ENCODE data around the gene PCMTD2.

PCMTD2 gene

DNA sequence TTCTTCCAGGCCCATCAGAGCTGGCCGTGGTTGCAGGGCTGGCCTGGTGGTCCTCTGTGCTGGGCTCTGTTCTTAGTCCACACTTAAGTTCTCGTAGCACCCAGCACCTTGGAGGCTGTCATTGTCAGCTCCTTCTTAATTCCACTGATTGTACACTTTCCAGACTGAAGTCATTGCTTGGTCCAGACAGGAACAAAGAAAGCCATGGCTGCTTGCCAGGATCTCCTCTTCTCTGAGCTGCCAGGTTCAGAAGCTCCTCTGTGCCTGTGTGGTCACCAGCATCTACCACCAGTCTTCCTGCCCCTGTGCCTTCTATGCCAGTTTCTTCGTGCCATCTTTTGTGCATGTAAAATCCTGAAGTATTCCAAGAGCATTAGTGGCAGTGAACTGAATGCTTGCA is 39.5 kb upstream of the PCMTD2 start:
- no peaks in the 10 kb centered on the region for H3K36me3 ChIP-seq (ENCODE audit: insufficient read depth, low read length)
- no peak for TF ChIP-seq EZH2 (IDR thresholded peaks at IDR 0.05; ENCODE audit: borderline replicate concordance, low read length)
- TF ChIP-seq, protein P1, sequence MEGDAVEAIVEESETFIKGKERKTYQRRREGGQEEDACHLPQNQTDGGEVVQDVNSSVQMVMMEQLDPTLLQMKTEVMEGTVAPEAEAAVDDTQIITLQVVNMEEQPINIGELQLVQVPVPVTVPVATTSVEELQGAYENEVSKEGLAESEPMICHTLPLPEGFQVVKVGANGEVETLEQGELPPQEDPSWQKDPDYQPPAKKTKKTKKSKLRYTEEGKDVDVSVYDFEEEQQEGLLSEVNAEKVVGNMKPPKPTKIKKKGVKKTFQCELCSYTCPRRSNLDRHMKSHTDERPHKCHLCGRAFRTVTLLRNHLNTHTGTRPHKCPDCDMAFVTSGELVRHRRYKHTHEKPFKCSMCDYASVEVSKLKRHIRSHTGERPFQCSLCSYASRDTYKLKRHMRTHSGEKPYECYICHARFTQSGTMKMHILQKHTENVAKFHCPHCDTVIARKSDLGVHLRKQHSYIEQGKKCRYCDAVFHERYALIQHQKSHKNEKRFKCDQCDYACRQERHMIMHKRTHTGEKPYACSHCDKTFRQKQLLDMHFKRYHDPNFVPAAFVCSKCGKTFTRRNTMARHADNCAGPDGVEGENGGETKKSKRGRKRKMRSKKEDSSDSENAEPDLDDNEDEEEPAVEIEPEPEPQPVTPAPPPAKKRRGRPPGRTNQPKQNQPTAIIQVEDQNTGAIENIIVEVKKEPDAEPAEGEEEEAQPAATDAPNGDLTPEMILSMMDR (IDR thresholded peaks at IDR 0.05; ENCODE audit: low read length), result no peak
- H3K79me2 ChIP-seq (ENCODE audit: insufficient read depth, low read length), result no peaks in the 10 kb centered on the region
- no peaks in the 10 kb centered on the region for H3K9me3 ChIP-seq (ENCODE audit: low read length)
- no peak overlapping the region for H3K4me3 ChIP-seq (ENCODE audit: low read depth, low read length, poor library complexity, severe bottlenecking)
- H3K27me3 ChIP-seq (ENCODE audit: insufficient read depth, low read length), result no peaks in the 10 kb centered on the region
- H2AFZ ChIP-seq (ENCODE audit: low read length), result no peak overlapping the region
- no peaks in the 10 kb centered on the region for H4K20me1 ChIP-seq (ENCODE audit: insufficient read depth, low read length)
- no peak overlapping the region for H3K4me2 ChIP-seq (ENCODE audit: low read length)
- H3K27ac ChIP-seq (ENCODE audit: low read depth, low read length, poor library complexity, severe bottlenecking), result no peak overlapping the region
- H3K4me1 ChIP-seq (ENCODE audit: insufficient read depth, low read length, severe bottlenecking), result peaks cover 8% of the 10 kb centered on the region
- H3K9ac ChIP-seq (ENCODE audit: low read length), result no peak overlapping the region
- no peaks in the 10 kb centered on the region for H3K9me2 ChIP-seq (ENCODE audit: low read depth, low read length)
- H3F3A ChIP-seq (ENCODE audit: insufficient read depth, low read length), result no peaks in the 10 kb centered on the region

DNA sequence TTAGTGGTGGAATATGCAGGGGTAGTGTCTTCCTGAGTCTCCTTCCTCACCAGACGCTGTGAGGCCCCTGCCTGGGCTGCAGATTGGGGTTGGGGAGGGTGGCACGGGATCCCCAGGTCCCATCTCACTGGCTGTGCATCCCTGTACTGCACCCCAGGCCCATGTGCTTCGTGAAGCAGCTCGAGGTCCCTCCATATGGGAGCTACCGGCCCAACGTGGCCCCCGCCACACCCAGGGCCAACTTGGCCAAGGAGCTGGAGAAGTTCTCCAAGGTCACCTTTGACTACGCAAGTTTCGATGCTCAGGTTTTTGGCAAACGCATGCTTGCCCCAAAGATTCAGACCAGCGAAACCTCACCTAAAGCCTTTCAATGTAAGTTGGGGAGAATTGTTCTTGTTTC is 38.6 kb upstream of the PCMTD2 start:
- no peaks in the 10 kb centered on the region for H3K79me2 ChIP-seq (ENCODE audit: insufficient read depth, low read length)
- H3K27ac ChIP-seq (ENCODE audit: low read depth, low read length, poor library complexity, severe bottlenecking), result no peak overlapping the region
- no peaks in the 10 kb centered on the region for H3F3A ChIP-seq (ENCODE audit: insufficient read depth, low read length)
- H3K9me3 ChIP-seq (ENCODE audit: low read length), result no peaks in the 10 kb centered on the region
- H3K27me3 ChIP-seq (ENCODE audit: insufficient read depth, low read length), result no peaks in the 10 kb centered on the region
- no peaks in the 10 kb centered on the region for H3K9me2 ChIP-seq (ENCODE audit: low read depth, low read length)
- no peaks in the 10 kb centered on the region for H3K4me1 ChIP-seq (ENCODE audit: insufficient read depth, low read length, severe bottlenecking)
- no peaks in the 10 kb centered on the region for H3K36me3 ChIP-seq (ENCODE audit: insufficient read depth, low read length)
- H3K9ac ChIP-seq (ENCODE audit: low read length), result no peak overlapping the region
- no peak overlapping the region for H2AFZ ChIP-seq (ENCODE audit: low read length)
- H4K20me1 ChIP-seq (ENCODE audit: insufficient read depth, low read length), result no peaks in the 10 kb centered on the region
- TF ChIP-seq EZH2 (IDR thresholded peaks at IDR 0.05; ENCODE audit: borderline replicate concordance, low read length), result no peak
- TF ChIP-seq, protein P1 (IDR thresholded peaks at IDR 0.05; ENCODE audit: low read length), result no peak
- no peak overlapping the region for H3K4me2 ChIP-seq (ENCODE audit: low read length)
- H3K4me3 ChIP-seq (ENCODE audit: low read depth, low read length, poor library complexity, severe bottlenecking), result no peak overlapping the region

DNA sequence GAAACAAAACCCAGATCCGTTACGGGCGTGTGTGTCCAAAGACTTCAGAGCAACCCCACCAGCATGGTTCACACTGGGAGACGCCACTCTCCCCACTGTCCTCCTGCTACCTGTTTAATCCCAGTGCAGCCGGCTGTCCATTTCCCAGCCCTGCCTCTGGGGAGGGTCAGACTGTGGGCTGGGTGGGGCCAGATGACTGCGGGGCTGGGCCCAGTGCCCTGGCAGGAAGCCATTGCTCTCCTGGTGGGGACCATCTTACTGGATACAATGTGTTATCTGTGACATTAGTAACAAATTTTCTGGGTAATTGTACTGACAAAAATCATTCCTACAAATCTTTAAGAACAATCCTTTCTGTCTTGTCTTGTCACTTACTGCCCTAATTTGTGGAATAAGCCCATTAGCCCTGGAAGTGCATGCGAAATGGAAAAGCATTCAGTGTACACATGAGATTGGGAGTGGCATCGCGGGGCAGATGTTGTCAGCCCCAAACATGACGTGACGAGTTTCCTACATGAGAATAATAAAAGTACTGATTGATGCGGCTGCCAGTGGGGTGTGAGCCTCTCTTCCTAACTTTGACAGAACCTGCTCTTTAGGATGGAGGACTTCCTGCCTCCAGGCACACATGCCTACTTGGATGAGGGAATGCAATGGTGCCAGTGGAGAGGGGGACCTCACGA is 37.9 kb upstream of the PCMTD2 start:
- H4K20me1 ChIP-seq (ENCODE audit: insufficient read depth, low read length), result no peaks in the 10 kb centered on the region
- no peak overlapping the region for H3K9ac ChIP-seq (ENCODE audit: low read length)
- H3K36me3 ChIP-seq (ENCODE audit: insufficient read depth, low read length), result no peaks in the 10 kb centered on the region
- no peaks in the 10 kb centered on the region for H3F3A ChIP-seq (ENCODE audit: insufficient read depth, low read length)
- no peak overlapping the region for H2AFZ ChIP-seq (ENCODE audit: low read length)
- H3K4me2 ChIP-seq (ENCODE audit: low read length), result no peak overlapping the region
- H3K4me1 ChIP-seq (ENCODE audit: insufficient read depth, low read length, severe bottlenecking), result no peaks in the 10 kb centered on the region
- no peaks in the 10 kb centered on the region for H3K9me3 ChIP-seq (ENCODE audit: low read length)
- H3K27me3 ChIP-seq (ENCODE audit: insufficient read depth, low read length), result no peaks in the 10 kb centered on the region
- no peaks in the 10 kb centered on the region for H3K9me2 ChIP-seq (ENCODE audit: low read depth, low read length)
- H3K27ac ChIP-seq (ENCODE audit: low read depth, low read length, poor library complexity, severe bottlenecking), result no peak overlapping the region
- TF ChIP-seq EZH2 (IDR thresholded peaks at IDR 0.05; ENCODE audit: borderline replicate concordance, low read length), result no peak
- H3K4me3 ChIP-seq (ENCODE audit: low read depth, low read length, poor library complexity, severe bottlenecking), result no peak overlapping the region
- H3K79me2 ChIP-seq (ENCODE audit: insufficient read depth, low read length), result no peaks in the 10 kb centered on the region

DNA sequence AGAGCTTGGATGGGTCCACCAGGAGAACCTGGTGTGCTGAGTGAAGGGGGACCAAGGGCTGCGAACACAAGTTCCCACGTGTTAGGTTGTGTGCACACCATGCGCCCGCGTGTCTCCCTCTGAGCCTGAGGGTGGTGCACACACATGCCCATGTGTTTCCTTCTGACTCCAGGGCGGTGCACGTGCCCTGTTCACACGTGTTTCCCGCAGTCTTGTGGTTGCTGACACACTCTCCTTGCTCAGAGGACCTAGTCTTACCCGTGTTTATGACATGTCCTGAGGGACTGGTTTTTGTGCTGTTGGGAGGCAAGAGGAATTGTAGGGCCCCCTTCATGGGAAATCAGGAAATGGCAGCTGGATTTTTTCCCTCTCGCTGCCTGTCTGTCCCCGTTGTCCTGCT is 36.3 kb upstream of the PCMTD2 start:
- H3K4me2 ChIP-seq (ENCODE audit: low read length), result no peak overlapping the region

More for the DNA sequence above, 36.3 kb upstream of the PCMTD2 start:
- TF ChIP-seq, protein P1 (IDR thresholded peaks at IDR 0.05; ENCODE audit: low read length), result no peak
- no peak for TF ChIP-seq EZH2 (IDR thresholded peaks at IDR 0.05; ENCODE audit: borderline replicate concordance, low read length)
- no peak overlapping the region for H3K27ac ChIP-seq (ENCODE audit: low read depth, low read length, poor library complexity, severe bottlenecking)
- no peaks in the 10 kb centered on the region for H3K79me2 ChIP-seq (ENCODE audit: insufficient read depth, low read length)
- H3F3A ChIP-seq (ENCODE audit: insufficient read depth, low read length), result no peaks in the 10 kb centered on the region
- H3K27me3 ChIP-seq (ENCODE audit: insufficient read depth, low read length), result no peaks in the 10 kb centered on the region
- H3K9me2 ChIP-seq (ENCODE audit: low read depth, low read length), result no peaks in the 10 kb centered on the region
- no peak overlapping the region for H3K4me3 ChIP-seq (ENCODE audit: low read depth, low read length, poor library complexity, severe bottlenecking)
- no peaks in the 10 kb centered on the region for H3K9me3 ChIP-seq (ENCODE audit: low read length)
- no peak overlapping the region for H3K9ac ChIP-seq (ENCODE audit: low read length)
- H3K36me3 ChIP-seq (ENCODE audit: insufficient read depth, low read length), result no peaks in the 10 kb centered on the region
- no peaks in the 10 kb centered on the region for H3K4me1 ChIP-seq (ENCODE audit: insufficient read depth, low read length, severe bottlenecking)
- no peak overlapping the region for H2AFZ ChIP-seq (ENCODE audit: low read length)
- no peaks in the 10 kb centered on the region for H4K20me1 ChIP-seq (ENCODE audit: insufficient read depth, low read length)
